Gastrocnemius medialis (tissue), 4 donors: ENCODE measurements around the gene NSFL1C. TPM values are rescaled to one million over a fixed set of nuclear protein-coding genes. Genes with fewer than 3 reads are reported as not detected.

Source experiments
- ATAC-seq, 2 donors: fragments of 150-250 bp; one replicate each; pipeline ENCODE4 v1.9.1; 2016
- DNase-seq, 2 donors: peaks; one replicate each; pipeline ENCODE4 v3.0.0-alpha.2; 2019
- H3K27ac ChIP-seq, 4 donors: fragments of 200-600 bp; sonication (generic); 1 replicate in 1 of 4; 2 replicates in 3 of 4; pipeline ENCODE4 v1.5.1; 2016 to 2018; ENCODE audit warnings: mild to moderate bottlenecking in 2 of 4, moderate library complexity in 1 of 4
- H3K27me3 ChIP-seq, 3 donors: fragments of 200-600 bp; sonication (generic) in 2 of 3; 1 replicate in 1 of 3; 2 replicates in 2 of 3; pipeline versions ENCODE4 v1.5.1 to v1.6.0; 2016 to 2019; ENCODE audit warnings: mild to moderate bottlenecking in 1 of 3, moderate library complexity in 1 of 3
- H3K36me3 ChIP-seq, 2 donors: fragments of 200-600 bp; sonication (generic) in 1 of 2; one replicate each; pipeline ENCODE4 v1.5.1; 2017 to 2018
- H3K4me1 ChIP-seq, 2 donors: fragments of 200-600 bp; sonication (generic) in 1 of 2; one replicate each; pipeline ENCODE4 v1.5.1; 2016 to 2017; ENCODE audit warnings: mild to moderate bottlenecking in 2 of 2
- H3K4me3 ChIP-seq, 4 donors: fragments of 200-600 bp; sonication (generic) in 3 of 4; 1 replicate in 1 of 4; 2 replicates in 3 of 4; pipeline ENCODE4 v1.5.1; 2016 to 2019; ENCODE audit warnings: mild to moderate bottlenecking in 2 of 4
- H3K9me3 ChIP-seq, 3 donors: fragments of 200-600 bp; sonication (generic) in 2 of 3; 1 replicate in 1 of 3; 2 replicates in 2 of 3; pipeline ENCODE4 v1.5.1; 2016 to 2019
- CTCF ChIP-seq, 5 experiments: fragments of 450-650 bp in 3 of 5; fragments of 200-600 bp in 2 of 5; sonication (generic) in 2 of 5; IDR thresholded peaks in 4 of 5; conservative IDR thresholded peaks in 1 of 5; 1 replicate in 4 of 5; 2 replicates in 1 of 5; pipeline ENCODE4 v1.5.1; 2016 to 2019; ENCODE audit warnings: antibody characterized with exemption in 5 of 5, mild to moderate bottlenecking in 3 of 5, moderate library complexity in 3 of 5
- POLR2A ChIP-seq, 2 donors: fragments of 450-650 bp; IDR thresholded peaks; one replicate each; pipeline ENCODE4 v1.6.1; 2017; ENCODE audit warnings: antibody characterized with exemption in 2 of 2, mild to moderate bottlenecking in 2 of 2, moderate library complexity in 2 of 2
- in situ Hi-C, 4 donors: fragments of 200-750 bp; cut with MboI; loops; one replicate each; pipeline versions ENCODE4 v1.15.0 to v1.8.0; 2017; ENCODE audit warnings: low sequenced_read_pairs in 4 of 4
- intact Hi-C: fragments of 100-400 bp; cut with DNase I; formaldehyde crosslinking; loops from one replicate; pipeline ENCODE4 v1.15.1; 2023; ENCODE audit warnings: low total_unique reads
- total RNA-seq, 4 donors: library from RNA; depleted of rRNA; stranded (reverse); fragments of >200 nt; gene quantifications; one replicate each; pipeline versions ENCODE4 v1.1.0 to v1.2.3, GENCODE V29; 2016

NSFL1C gene
- total RNA-seq, 4 donors from 2014 or later: 68.0 to 91.4 (median 80.6) TPM

- no peak for ATAC-seq
- Histone ChIP-seq H3K27me3 (peaks cover 0 to 2% (median 0%) of the 10 kb centered on the region in 3 donors), H3K27ac (no peak overlapping the region), H3K4me3 (no peak overlapping the region), H3K36me3 (no peaks in the 10 kb centered on the region), H3K9me3 (no peaks in the 10 kb centered on the region), H3K4me1 (no peaks in the 10 kb centered on the region)
- DNase-seq: no peak
- TF ChIP-seq CTCF (IDR thresholded peaks at IDR 0.05 in 4 of 5, conservative IDR thresholded peaks at IDR 0.05 in 1 of 5) (no peak), POLR2A (IDR thresholded peaks at IDR 0.05) (no peak)
- in situ Hi-C loops (no loop called here), intact Hi-C loops (no loop called here)
Measured at GRCh38 chr20:1478566-1478965, 11.9 kb upstream of the NSFL1C start.

GRCh38 chr20:1477896-1478490 is 11.3 kb upstream of the NSFL1C start:
- Histone ChIP-seq H3K27ac (no peak overlapping the region), H3K36me3 (no peaks in the 10 kb centered on the region), H3K9me3 (no peaks in the 10 kb centered on the region), H3K4me3 (no peak overlapping the region), H3K4me1 (no peaks in the 10 kb centered on the region), H3K27me3 (no peaks in the 10 kb centered on the region)
- intact Hi-C loops (no loop called here), in situ Hi-C loops (no loop called here)
- DNase-seq (no peak), ATAC-seq (no peak)
- TF ChIP-seq CTCF (IDR thresholded peaks at IDR 0.05 in 4 of 5, conservative IDR thresholded peaks at IDR 0.05 in 1 of 5) (no peak), POLR2A (IDR thresholded peaks at IDR 0.05) (no peak)

- TF ChIP-seq CTCF (IDR thresholded peaks at IDR 0.05 in 4 of 5, conservative IDR thresholded peaks at IDR 0.05 in 1 of 5) (no peak), POLR2A (IDR thresholded peaks at IDR 0.05) (no peak)
- ATAC-seq (no peak), DNase-seq (no peak)
- Histone ChIP-seq H3K4me3 (no peak overlapping the region), H3K27ac (no peak overlapping the region), H3K9me3 (no peaks in the 10 kb centered on the region), H3K4me1 (peaks cover 0 to 4% of the 10 kb centered on the region in 2 donors), H3K27me3 (no peaks in the 10 kb centered on the region), H3K36me3 (no peaks in the 10 kb centered on the region)
- intact Hi-C loops: no loop called here
- in situ Hi-C loops: loop anchor here (25.0 kb wide), 2 partner anchors 338 to 363 kb away; partner anchors contain the start of gene PSMF1 (in 1 of the 4)
Measured at GRCh38 chr20:1474817-1475603, 8.4 kb upstream of the NSFL1C start.

GRCh38 chr20:1474325-1474724 is 7.7 kb upstream of the NSFL1C start:
- DNase-seq: no peak
- no peaks in the 10 kb centered on the region for H3K27me3 ChIP-seq
- H3K36me3 ChIP-seq: no peaks in the 10 kb centered on the region
- no peak overlapping the region for H3K4me3 ChIP-seq
- H3K4me1 ChIP-seq: peaks cover 0 to 6% of the 10 kb centered on the region in 2 donors
- no peak for TF ChIP-seq CTCF (IDR thresholded peaks at IDR 0.05 in 4 of 5, conservative IDR thresholded peaks at IDR 0.05 in 1 of 5)
- TF ChIP-seq POLR2A (IDR thresholded peaks at IDR 0.05): no peak
- H3K9me3 ChIP-seq: no peaks in the 10 kb centered on the region
- in situ Hi-C loops (loop anchor here (25.0 kb wide), 2 partner anchors 337 to 362 kb away; partner anchors contain the start of gene PSMF1 (in 1 of the 4)), intact Hi-C loops (no loop called here)
- ATAC-seq: no peak
- H3K27ac ChIP-seq: no peak overlapping the region
